HCT116 (cell line): ENCODE measurements around the gene TOX2. TPM values are rescaled to one million over a fixed set of nuclear protein-coding genes. Genes with fewer than 3 reads are reported as not detected.

Experiments used
- ATAC-seq: fragments of 200-7000 bp; cut with Tn5 transposase; 2 replicates; pipeline ENCODE4 v1.9.1; 2020; ENCODE audit warnings: mild to moderate bottlenecking, moderate library complexity
- BruUV-seq: library from RNA; stranded (reverse); fragments of 400-500 nt; replicated peaks from 2 replicates; lab custom pipeline; 2021; lab: Mats Ljungman, UMichigan
- CTCF ChIA-PET: fragments of 300-600 bp; sonication (Branson Sonifier 250); formaldehyde crosslinking; loops from one replicate; lab custom pipeline; 2021; ENCODE audit warnings: antibody characterized with exemption; lab: Charles Lee
- POLR2A ChIA-PET: fragments of 300-600, 350-600 bp; sonication (Branson Sonifier 250); formaldehyde crosslinking; loops from one replicate; lab custom pipeline; 2021; ENCODE audit warnings: antibody characterized with exemption; lab: Charles Lee
- RAD21 ChIA-PET, 2 experiments: fragments of 300-600 bp; sonication (Branson Sonifier 250); formaldehyde crosslinking; loops; one replicate each; lab custom pipeline; 2023; ENCODE audit warnings: low total read pairs in 2 of 2; ENCODE audit not compliant: uncharacterized antibody in 2 of 2, unreplicated experiment in 2 of 2, low non-redundant PET in 1 of 2; lab: Charles Lee
- DNase-seq: peaks from one replicate; pipeline ENCODE4 v3.0.0-alpha.2; 2010; ENCODE audit warnings: low read depth, low spot score
- H2AFZ ChIP-seq: fragments of 200-600 bp; shearing (Covaris generic), sonication (generic); 2 replicates; pipeline ENCODE4 v1.6.1; 2017; ENCODE audit warnings: low read depth, mixed run types, mixed read lengths, antibody characterized with exemption, low read length; ENCODE audit not compliant: poor library complexity, severe bottlenecking
- H3K27ac ChIP-seq: 2 replicates; pipeline ENCODE4 v1.5.1; 2012; ENCODE audit warnings: low read depth, low read length
- H3K27me3 ChIP-seq: fragments of 200-600 bp; sonication (generic); 2 replicates; pipeline ENCODE4 v1.6.1; 2016; ENCODE audit warnings: mixed run types, low read length, mixed read lengths; ENCODE audit not compliant: insufficient read depth
- H3K36me3 ChIP-seq, 2 experiments: fragments of 200-500 bp in 1 of 2; fragments of 200-600 bp in 1 of 2; sonication (Bioruptor generic) in 1 of 2; sonication (generic) in 1 of 2; 2 replicates each; pipeline versions ENCODE4 v1.5.1 to v1.6.1; 2014 to 2016; ENCODE audit warnings: low read length in 2 of 2, inconsistent platforms in 1 of 2, mixed read lengths in 1 of 2, mixed run types in 1 of 2; ENCODE audit not compliant: insufficient read depth in 2 of 2, control insufficient read depth in 1 of 2
- H3K4me1 ChIP-seq, 2 experiments: fragments of 200-600 bp in 1 of 2; sonication (generic) in 1 of 2; 2 replicates each; pipeline versions ENCODE4 v1.5.1 to v1.6.1; 2012 to 2017; ENCODE audit warnings: low read length in 2 of 2, inconsistent platforms in 1 of 2, mild to moderate bottlenecking in 1 of 2, mixed read lengths in 1 of 2, mixed run types in 1 of 2, moderate library complexity in 1 of 2; ENCODE audit not compliant: insufficient read depth in 2 of 2, control insufficient read depth in 1 of 2
- H3K4me2 ChIP-seq: fragments of 200-600 bp; sonication (generic); 2 replicates; pipeline ENCODE4 v1.6.1; 2017; ENCODE audit warnings: mixed run types, low read length, mixed read lengths
- H3K4me3 ChIP-seq, 2 experiments: fragments of 200-600 bp in 1 of 2; sonication (generic) in 1 of 2; replicated peaks in 1 of 2; 2 replicates each; pipeline ENCODE4 v1.5.1; 2011 to 2016; ENCODE audit warnings: low read length in 2 of 2, control low read depth in 1 of 2, low read depth in 1 of 2, mild to moderate bottlenecking in 1 of 2, mixed read lengths in 1 of 2, mixed run types in 1 of 2
- H3K79me2 ChIP-seq: fragments of 200-600 bp; sonication (generic); 2 replicates; pipeline ENCODE4 v1.6.1; 2017; ENCODE audit warnings: mild to moderate bottlenecking, mixed run types, low read length, moderate library complexity, mixed read lengths; ENCODE audit not compliant: insufficient read depth
- H3K9ac ChIP-seq: fragments of 200-600 bp; sonication (generic); 2 replicates; pipeline ENCODE4 v1.6.1; 2016; ENCODE audit warnings: low read length, mixed read lengths
- H3K9me2 ChIP-seq: fragments of 200-600 bp; sonication (generic), shearing (Covaris generic); 2 replicates; pipeline ENCODE4 v1.6.1; 2017; ENCODE audit warnings: mixed run types, mild to moderate bottlenecking, moderate library complexity; ENCODE audit not compliant: insufficient read depth
- H3K9me3 ChIP-seq, 2 experiments: fragments of 200-500 bp in 1 of 2; fragments of 200-600 bp in 1 of 2; sonication (Bioruptor generic) in 1 of 2; sonication (generic) in 1 of 2; 2 replicates each; pipeline ENCODE4 v1.6.1; 2014 to 2017; ENCODE audit warnings: low read length in 2 of 2, mixed read lengths in 2 of 2, inconsistent platforms in 1 of 2, low read depth in 1 of 2, mild to moderate bottlenecking in 1 of 2, mixed run types in 1 of 2, moderate library complexity in 1 of 2; ENCODE audit not compliant: control insufficient read depth in 1 of 2, insufficient read depth in 1 of 2
- H4K20me1 ChIP-seq: fragments of 200-600 bp; sonication (generic), shearing (Covaris generic); 2 replicates; pipeline ENCODE4 v1.6.1; 2017; ENCODE audit warnings: mixed run types, mild to moderate bottlenecking, moderate library complexity; ENCODE audit not compliant: insufficient read depth
- ATF3 ChIP-seq: IDR thresholded peaks from 2 replicates; pipeline ENCODE4 v1.6.1; 2012
- CEBPB ChIP-seq: IDR thresholded peaks from 2 replicates; pipeline ENCODE4 v1.6.1; 2012; ENCODE audit warnings: low read depth
- EGR1 ChIP-seq: IDR thresholded peaks from 2 replicates; pipeline ENCODE4 v1.6.1; 2012; ENCODE audit warnings: low read depth
- ELF1 ChIP-seq: IDR thresholded peaks from 2 replicates; pipeline ENCODE4 v1.6.1; 2012; ENCODE audit warnings: low read depth, borderline replicate concordance
- EZH2 ChIP-seq: fragments of 200-600 bp; sonication (generic); IDR thresholded peaks from 2 replicates; pipeline ENCODE4 v1.6.1; 2017; ENCODE audit warnings: antibody characterized with exemption, mixed run types
- EZH2phosphoT487 ChIP-seq: fragments of 200-600 bp; IDR thresholded peaks from 2 replicates; pipeline ENCODE4 v1.6.1; 2018; ENCODE audit warnings: antibody characterized with exemption, borderline replicate concordance
- JUND ChIP-seq: IDR thresholded peaks from 2 replicates; pipeline ENCODE4 v1.6.1; 2012
- MAX ChIP-seq: IDR thresholded peaks from 2 replicates; pipeline ENCODE4 v1.6.1; 2012
- POLR2A ChIP-seq: IDR thresholded peaks from 2 replicates; pipeline ENCODE4 v1.7.0; 2011; ENCODE audit warnings: borderline replicate concordance; ENCODE audit not compliant: insufficient read depth, insufficient read length; ENCODE audit errors: extremely low read depth
- POLR2AphosphoS5 ChIP-seq: IDR thresholded peaks from 2 replicates; pipeline ENCODE4 v1.6.1; 2011; ENCODE audit warnings: mild to moderate bottlenecking, low read depth, low read length, moderate library complexity
- SP1 ChIP-seq: IDR thresholded peaks from 2 replicates; pipeline ENCODE4 v1.6.1; 2012; ENCODE audit warnings: low read depth
- TCF7L2 ChIP-seq: IDR thresholded peaks from 2 replicates; pipeline ENCODE4 v1.7.0; 2011; ENCODE audit warnings: borderline replicate concordance, inconsistent platforms; ENCODE audit not compliant: insufficient read depth, insufficient read length; ENCODE audit errors: extremely low read depth
- YY1 ChIP-seq: IDR thresholded peaks from 2 replicates; pipeline ENCODE4 v1.6.1; 2011; ENCODE audit warnings: low read length, low read depth, moderate library complexity, mild to moderate bottlenecking; ENCODE audit not compliant: insufficient replicate concordance; ENCODE audit errors: extremely low read depth
- ZBTB33 ChIP-seq: IDR thresholded peaks from 2 replicates; pipeline ENCODE4 v1.6.1; 2011; ENCODE audit warnings: mild to moderate bottlenecking, low read length, moderate library complexity; ENCODE audit not compliant: insufficient replicate concordance; ENCODE audit errors: extremely low read depth
- ZNF274 ChIP-seq: fragments of 200-500 bp; sonication (Bioruptor generic); IDR thresholded peaks from 2 replicates; pipeline ENCODE4 v1.6.1; 2014; ENCODE audit warnings: mild to moderate bottlenecking, low read depth, low read length, inconsistent platforms
- intact Hi-C: fragments of 100-400 bp; cut with micrococcal nuclease; formaldehyde crosslinking; loops from 2 replicates; pipeline ENCODE4 v1.10.0; 2022
- total RNA-seq: library from RNA; stranded (reverse); gene quantifications from one replicate; pipeline ENCODE4 v1.2.1, GENCODE V29; 2021; ENCODE audit not compliant: unreplicated experiment
- TF ChIP-seq, protein P1 (sequence below), 3 experiments: fragments of 200-600 bp in 1 of 3; sonication (generic) in 1 of 3; IDR thresholded peaks in 2 of 3; conservative IDR thresholded peaks in 1 of 3; 2 replicates each; pipeline ENCODE4 v1.5.1; 2012 to 2017; ENCODE audit warnings: low read depth in 2 of 3, low read length in 2 of 3, antibody characterized with exemption in 1 of 3, borderline replicate concordance in 1 of 3, control low read depth in 1 of 3, mild to moderate bottlenecking in 1 of 3, mixed read lengths in 1 of 3, mixed run types in 1 of 3, moderate library complexity in 1 of 3; ENCODE audit not compliant: insufficient read depth in 1 of 3

Gene TOX2
- total RNA-seq, 1 experiment from 2014 or later = 39.6 TPM

- no peak overlapping the region for H2AFZ ChIP-seq
- no peak overlapping the region for H3K4me2 ChIP-seq
- H3K36me3 ChIP-seq = no peaks in the 10 kb centered on the region
- no peak overlapping the region for H3K4me3 ChIP-seq
- RAD21 ChIA-PET = no interaction called here
- peaks cover 0 to 10% of the 10 kb centered on the region in 2 experiments; a peak in 2 of 4 replicates for H3K4me1 ChIP-seq
- no peaks in the 10 kb centered on the region for H4K20me1 ChIP-seq
- no peaks in the 10 kb centered on the region for H3K9me2 ChIP-seq
- TF ChIP-seq CEBPB (no peak), YY1 (no peak)
- no peak overlapping the region for H3K27ac ChIP-seq
- H3K27me3 ChIP-seq = no peaks in the 10 kb centered on the region
- no peaks in the 10 kb centered on the region; a peak in 1 of 4 replicates for H3K9me3 ChIP-seq
- DNase-seq (no peak), ATAC-seq (no peak)
- intact Hi-C loops = no loop called here
- CTCF ChIA-PET = no interaction called here
- POLR2A ChIA-PET = no interaction called here
- no peak overlapping the region for H3K9ac ChIP-seq
- BruUV-seq = no TSS peak
- no peaks in the 10 kb centered on the region for H3K79me2 ChIP-seq
Measured at GRCh38 chr20:43894491-43894890, 20.2 kb upstream of the TOX2 start.

DNA sequence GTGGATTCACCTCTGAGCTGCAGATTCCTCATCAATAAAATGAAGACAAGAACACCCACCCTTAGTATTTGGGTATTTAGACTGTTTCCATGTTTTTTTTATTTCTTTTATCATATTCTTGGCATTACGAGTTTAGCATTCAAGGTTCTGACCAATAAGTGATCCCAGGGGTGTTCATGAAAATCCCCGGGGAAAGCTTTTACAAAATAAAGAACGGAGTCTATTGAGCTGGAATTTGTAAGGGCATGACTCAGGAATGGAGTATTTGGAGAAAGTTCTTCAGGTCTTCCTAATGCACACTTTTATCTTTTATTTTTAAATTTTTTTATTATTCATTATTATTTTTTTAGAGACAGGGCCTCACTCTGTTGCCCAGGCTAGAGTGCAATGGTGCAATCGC is 19.4 kb upstream of the TOX2 start:
- Histone ChIP-seq H3K9me3 (no peaks in the 10 kb centered on the region; a peak in 1 of 4 replicates), H3K36me3 (no peaks in the 10 kb centered on the region), H3K79me2 (no peaks in the 10 kb centered on the region), H3K4me1 (peaks cover 0 to 10% of the 10 kb centered on the region in 2 experiments; a peak in 2 of 4 replicates), H2AFZ (no peak overlapping the region), H3K27ac (no peak overlapping the region), H3K4me3 (no peak overlapping the region), H3K9me2 (no peaks in the 10 kb centered on the region), H3K4me2 (no peak overlapping the region)
- BruUV-seq = no TSS peak
- intact Hi-C loops = no loop called here
- RAD21 ChIA-PET = no interaction called here
- POLR2A ChIA-PET = no interaction called here
- no peak for TF ChIP-seq EGR1
- no peak for TF ChIP-seq TCF7L2
- TF ChIP-seq ATF3 = no peak
- TF ChIP-seq EZH2 = no peak
- TF ChIP-seq POLR2AphosphoS5 = no peak
- no peak for TF ChIP-seq CEBPB
- no peak for TF ChIP-seq MAX
- TF ChIP-seq, protein P1, sequence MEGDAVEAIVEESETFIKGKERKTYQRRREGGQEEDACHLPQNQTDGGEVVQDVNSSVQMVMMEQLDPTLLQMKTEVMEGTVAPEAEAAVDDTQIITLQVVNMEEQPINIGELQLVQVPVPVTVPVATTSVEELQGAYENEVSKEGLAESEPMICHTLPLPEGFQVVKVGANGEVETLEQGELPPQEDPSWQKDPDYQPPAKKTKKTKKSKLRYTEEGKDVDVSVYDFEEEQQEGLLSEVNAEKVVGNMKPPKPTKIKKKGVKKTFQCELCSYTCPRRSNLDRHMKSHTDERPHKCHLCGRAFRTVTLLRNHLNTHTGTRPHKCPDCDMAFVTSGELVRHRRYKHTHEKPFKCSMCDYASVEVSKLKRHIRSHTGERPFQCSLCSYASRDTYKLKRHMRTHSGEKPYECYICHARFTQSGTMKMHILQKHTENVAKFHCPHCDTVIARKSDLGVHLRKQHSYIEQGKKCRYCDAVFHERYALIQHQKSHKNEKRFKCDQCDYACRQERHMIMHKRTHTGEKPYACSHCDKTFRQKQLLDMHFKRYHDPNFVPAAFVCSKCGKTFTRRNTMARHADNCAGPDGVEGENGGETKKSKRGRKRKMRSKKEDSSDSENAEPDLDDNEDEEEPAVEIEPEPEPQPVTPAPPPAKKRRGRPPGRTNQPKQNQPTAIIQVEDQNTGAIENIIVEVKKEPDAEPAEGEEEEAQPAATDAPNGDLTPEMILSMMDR (IDR thresholded peaks at IDR 0.05 in 2 of 3, conservative IDR thresholded peaks at IDR 0.05 in 1 of 3; ENCODE audit: borderline replicate concordance in 1 of 3, insufficient read depth in 1 of 3, low read depth in 2 of 3, low read length in 2 of 3) = no peak
- no peak for TF ChIP-seq SP1
- TF ChIP-seq POLR2A = no peak
- TF ChIP-seq ELF1 = no peak
- TF ChIP-seq JUND = no peak
- no peak for TF ChIP-seq ZBTB33
- no peak for TF ChIP-seq EZH2phosphoT487
- TF ChIP-seq ZNF274 = no peak
- TF ChIP-seq, all 23 proteins: peak for 0
- Histone ChIP-seq H3K9ac (no peak overlapping the region), H3K27me3 (no peaks in the 10 kb centered on the region), H4K20me1 (no peaks in the 10 kb centered on the region)
- DNase-seq (no peak), ATAC-seq (no peak)
- CTCF ChIA-PET = no interaction called here
